Liver (tissue), 9 donors: ENCODE data around the gene IL20. TPM values are rescaled to one million over a fixed set of nuclear protein-coding genes. Genes with fewer than 3 reads are reported as not detected.

Source experiments
- DNase-seq: peaks from one replicate; pipeline ENCODE4 v3.0.0-alpha.2; 2017; ENCODE audit warnings: low spot score
- H3K27ac ChIP-seq, 2 donors: one replicate each; pipeline ENCODE4 v1.7.0; 2013; ENCODE audit warnings: inconsistent platforms in 2 of 2, low read length in 2 of 2, control low read depth in 1 of 2, low read depth in 1 of 2, mild to moderate bottlenecking in 1 of 2
- H3K27me3 ChIP-seq, 4 donors: one replicate each; pipeline versions ENCODE4 v1.6.1 to v1.7.0; 2013; ENCODE audit warnings: low read length in 3 of 4, inconsistent platforms in 1 of 4, mild to moderate bottlenecking in 1 of 4, moderate library complexity in 1 of 4; ENCODE audit not compliant: control insufficient read depth in 4 of 4, insufficient read depth in 4 of 4
- H3K36me3 ChIP-seq, 4 donors: one replicate each; pipeline versions ENCODE4 v1.6.1 to v1.7.0; 2013; ENCODE audit warnings: low read length in 3 of 4, mild to moderate bottlenecking in 3 of 4, low read depth in 1 of 4, moderate library complexity in 1 of 4; ENCODE audit not compliant: control insufficient read depth in 4 of 4, insufficient read depth in 3 of 4
- H3K4me1 ChIP-seq, 4 donors: one replicate each; pipeline versions ENCODE4 v1.6.1 to v1.7.0; 2013; ENCODE audit warnings: low read length in 3 of 4, mild to moderate bottlenecking in 3 of 4, moderate library complexity in 1 of 4; ENCODE audit not compliant: control insufficient read depth in 4 of 4, insufficient read depth in 4 of 4
- H3K4me3 ChIP-seq, 3 donors: one replicate each; pipeline versions ENCODE4 v1.6.1 to v1.7.0; 2013; ENCODE audit warnings: low read length in 3 of 3, control low read depth in 1 of 3, low read depth in 1 of 3, mild to moderate bottlenecking in 1 of 3
- H3K9ac ChIP-seq, 2 donors: one replicate each; pipeline ENCODE4 v1.7.0; 2013; ENCODE audit warnings: low read length in 2 of 2, mild to moderate bottlenecking in 2 of 2, moderate library complexity in 2 of 2, control low read depth in 1 of 2, low read depth in 1 of 2
- H3K9me3 ChIP-seq, 4 donors: one replicate each; pipeline versions ENCODE4 v1.6.1 to v1.7.0; 2013; ENCODE audit warnings: low read length in 3 of 4; ENCODE audit not compliant: control insufficient read depth in 4 of 4
- EGR1 ChIP-seq, 2 donors: IDR thresholded peaks; 2 replicates each; pipeline ENCODE4 v1.6.1; 2016 to 2018; ENCODE audit warnings: antibody characterized with exemption in 2 of 2, low read depth in 2 of 2
- FOXA1 ChIP-seq: IDR thresholded peaks from 2 replicates; pipeline ENCODE4 v1.6.1; 2016; ENCODE audit warnings: antibody characterized with exemption
- FOXA2 ChIP-seq: IDR thresholded peaks from 2 replicates; pipeline ENCODE4 v1.6.1; 2016; ENCODE audit warnings: antibody characterized with exemption
- GABPA ChIP-seq, 2 donors: IDR thresholded peaks in 1 of 2; conservative IDR thresholded peaks in 1 of 2; 2 replicates each; pipeline ENCODE4 v1.6.1; 2016; ENCODE audit warnings: antibody characterized with exemption in 2 of 2, mild to moderate bottlenecking in 1 of 2, moderate library complexity in 1 of 2
- HNF4A ChIP-seq, 2 donors: conservative IDR thresholded peaks; 2 replicates each; pipeline ENCODE4 v1.6.1; 2016; ENCODE audit warnings: antibody characterized with exemption in 2 of 2, mild to moderate bottlenecking in 2 of 2
- HNF4G ChIP-seq: IDR thresholded peaks from 2 replicates; pipeline ENCODE4 v1.6.1; 2016; ENCODE audit warnings: antibody characterized with exemption
- JUND ChIP-seq, 2 donors: IDR thresholded peaks; 2 replicates each; pipeline ENCODE4 v1.6.1; 2016; ENCODE audit warnings: antibody characterized with exemption in 2 of 2
- NR2F2 ChIP-seq: IDR thresholded peaks from 2 replicates; pipeline ENCODE4 v1.6.1; 2016; ENCODE audit warnings: antibody characterized with exemption
- SP1 ChIP-seq: IDR thresholded peaks from 2 replicates; pipeline ENCODE4 v1.6.1; 2018; ENCODE audit warnings: antibody characterized with exemption, mild to moderate bottlenecking
- TAF1 ChIP-seq: conservative IDR thresholded peaks from 2 replicates; pipeline ENCODE4 v1.6.1; 2016; ENCODE audit warnings: antibody characterized with exemption, mild to moderate bottlenecking
- YY1 ChIP-seq: IDR thresholded peaks from 2 replicates; pipeline ENCODE4 v1.6.1; 2016; ENCODE audit warnings: antibody characterized with exemption, mild to moderate bottlenecking
- WGBS: extraction: QIAGEN DNeasy Blood & Tissue Kit; methylation state at CpG from one replicate; pipeline ENCODE4 v1.1.7; 2013; 5-methylcytosine and 5-hydroxymethylcytosine counted together
- polyA plus RNA-seq, 2 donors: library from polyadenylated mRNA; stranded (reverse) in 1 of 2; unstranded in 1 of 2; fragments of 200-250 nt in 1 of 2; fragments of >200 nt in 1 of 2; fragmentation: Nextera tagmentation in 1 of 2; extraction: Ambion mirVana in 1 of 2; gene quantifications; one replicate each; pipeline versions ENCODE4 v1.2.1 to v1.2.3, GENCODE V29; 2013 to 2015
- total RNA-seq, 2 donors: library from RNA; depleted of rRNA; stranded (reverse); fragments of >200 nt; gene quantifications; one replicate each; pipeline ENCODE4 v1.2.3, GENCODE V29; 2014
- TF ChIP-seq, protein P1 (sequence below): IDR thresholded peaks from 2 replicates; pipeline ENCODE4 v1.6.1; 2016; ENCODE audit warnings: antibody characterized with exemption
- TF ChIP-seq, protein P2 (sequence below): IDR thresholded peaks from 2 replicates; pipeline ENCODE4 v1.6.1; 2016; ENCODE audit warnings: antibody characterized with exemption
- TF ChIP-seq, protein P3 (sequence below): IDR thresholded peaks from 2 replicates; pipeline ENCODE4 v1.6.1; 2016; ENCODE audit warnings: antibody characterized with exemption
- TF ChIP-seq, protein P4 (sequence below): IDR thresholded peaks from 2 replicates; pipeline ENCODE4 v1.6.1; 2016; ENCODE audit warnings: antibody characterized with exemption, mild to moderate bottlenecking
- donor health status: healthy.
- donor health status: healthy.
- donor health status: healthy.
- donor health status: healthy.
- donor health status: healthy.

IL20 gene
- total and polyA plus RNA-seq, 4 donors: 0.17 TPM; not detected in 3

DNA sequence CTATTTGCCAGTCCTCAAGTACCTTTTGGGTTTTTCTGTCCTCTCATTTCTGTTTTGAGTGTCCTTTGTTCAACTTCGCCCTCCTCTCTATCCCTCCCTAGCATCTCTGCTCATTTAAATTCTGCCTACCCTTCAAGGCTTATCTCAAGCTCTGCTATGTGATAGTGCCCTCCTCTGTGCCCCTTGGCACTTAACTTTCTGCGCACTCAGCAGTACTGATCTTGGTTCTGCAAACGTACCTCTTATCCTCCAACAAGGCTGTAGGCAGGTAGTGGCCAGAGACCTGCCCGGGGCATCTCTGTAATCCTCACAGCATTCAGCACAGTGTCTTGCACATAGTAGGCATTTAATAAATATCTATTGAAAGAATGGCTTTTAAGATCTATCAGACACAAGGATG is 5.3 kb upstream of the IL20 start:
- Histone ChIP-seq H3K9me3 (no peaks in the 10 kb centered on the region), H3K4me3 (no peak overlapping the region), H3K4me1 (peaks cover 0 to 4% (median 3%) of the 10 kb centered on the region in 4 donors), H3K27ac (no peak overlapping the region), H3K27me3 (peaks cover 0 to 3% (median 0%) of the 10 kb centered on the region in 4 donors), H3K36me3 (no peaks in the 10 kb centered on the region), H3K9ac (no peak overlapping the region)
- TF ChIP-seq, protein P1, sequence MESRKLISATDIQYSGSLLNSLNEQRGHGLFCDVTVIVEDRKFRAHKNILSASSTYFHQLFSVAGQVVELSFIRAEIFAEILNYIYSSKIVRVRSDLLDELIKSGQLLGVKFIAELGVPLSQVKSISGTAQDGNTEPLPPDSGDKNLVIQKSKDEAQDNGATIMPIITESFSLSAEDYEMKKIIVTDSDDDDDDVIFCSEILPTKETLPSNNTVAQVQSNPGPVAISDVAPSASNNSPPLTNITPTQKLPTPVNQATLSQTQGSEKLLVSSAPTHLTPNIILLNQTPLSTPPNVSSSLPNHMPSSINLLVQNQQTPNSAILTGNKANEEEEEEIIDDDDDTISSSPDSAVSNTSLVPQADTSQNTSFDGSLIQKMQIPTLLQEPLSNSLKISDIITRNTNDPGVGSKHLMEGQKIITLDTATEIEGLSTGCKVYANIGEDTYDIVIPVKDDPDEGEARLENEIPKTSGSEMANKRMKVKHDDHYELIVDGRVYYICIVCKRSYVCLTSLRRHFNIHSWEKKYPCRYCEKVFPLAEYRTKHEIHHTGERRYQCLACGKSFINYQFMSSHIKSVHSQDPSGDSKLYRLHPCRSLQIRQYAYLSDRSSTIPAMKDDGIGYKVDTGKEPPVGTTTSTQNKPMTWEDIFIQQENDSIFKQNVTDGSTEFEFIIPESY: no peak
- TF ChIP-seq TAF1: no peak
- TF ChIP-seq HNF4A (conservative IDR thresholded peaks at IDR 0.05): no peak
- no peak for TF ChIP-seq FOXA1
- TF ChIP-seq, protein P2, sequence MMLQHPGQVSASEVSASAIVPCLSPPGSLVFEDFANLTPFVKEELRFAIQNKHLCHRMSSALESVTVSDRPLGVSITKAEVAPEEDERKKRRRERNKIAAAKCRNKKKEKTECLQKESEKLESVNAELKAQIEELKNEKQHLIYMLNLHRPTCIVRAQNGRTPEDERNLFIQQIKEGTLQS: no peak
- DNase-seq: no peak
- 79% methylated on average over 4 of the region's 4 CpGs for WGBS

DNA sequence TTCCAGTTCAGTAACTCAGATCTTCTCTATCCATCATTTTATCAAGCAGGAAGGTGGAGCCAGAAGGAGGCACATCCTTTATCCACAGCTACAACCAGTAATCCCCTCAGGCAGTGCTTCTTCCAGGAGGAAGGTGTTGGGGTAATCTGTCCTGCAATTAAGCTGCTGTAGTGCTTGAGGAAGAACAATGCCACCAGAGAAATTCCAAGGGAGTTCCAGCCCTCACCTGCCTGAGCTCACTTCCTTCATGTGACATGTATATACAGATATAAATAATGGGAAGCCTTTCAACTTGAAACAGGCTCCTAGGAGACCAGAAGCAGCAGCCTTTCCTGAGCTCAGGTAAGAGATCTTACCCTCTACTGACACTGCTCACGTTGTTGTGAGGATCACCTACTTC is 2.2 kb upstream of the IL20 start:
- TF ChIP-seq NR2F2 (no peak), GABPA (IDR thresholded peaks at IDR 0.05 in 1 of 2, conservative IDR thresholded peaks at IDR 0.05 in 1 of 2) (no peak), TAF1 (no peak), FOXA2 (no peak), EGR1 (IDR thresholded peaks at IDR 0.05; ENCODE audit: low read depth in 2 of 2) (no peak), FOXA1 (no peak), YY1 (no peak)
- TF ChIP-seq, protein P3, sequence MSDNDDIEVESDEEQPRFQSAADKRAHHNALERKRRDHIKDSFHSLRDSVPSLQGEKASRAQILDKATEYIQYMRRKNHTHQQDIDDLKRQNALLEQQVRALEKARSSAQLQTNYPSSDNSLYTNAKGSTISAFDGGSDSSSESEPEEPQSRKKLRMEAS: no peak
- TF ChIP-seq, protein P2: no peak
- H3K4me1 ChIP-seq: peaks cover 0 to 8% (median 4%) of the 10 kb centered on the region in 4 donors
- no peak for DNase-seq
- no peak overlapping the region for H3K4me3 ChIP-seq
- H3K36me3 ChIP-seq: no peaks in the 10 kb centered on the region
- no peak overlapping the region for H3K9ac ChIP-seq
- H3K27ac ChIP-seq: no peak overlapping the region
- no peaks in the 10 kb centered on the region for H3K9me3 ChIP-seq
- WGBS: 47% methylated on average over 1 of the region's 1 CpG
- peaks cover 0 to 3% (median 0%) of the 10 kb centered on the region in 4 donors for H3K27me3 ChIP-seq

DNA sequence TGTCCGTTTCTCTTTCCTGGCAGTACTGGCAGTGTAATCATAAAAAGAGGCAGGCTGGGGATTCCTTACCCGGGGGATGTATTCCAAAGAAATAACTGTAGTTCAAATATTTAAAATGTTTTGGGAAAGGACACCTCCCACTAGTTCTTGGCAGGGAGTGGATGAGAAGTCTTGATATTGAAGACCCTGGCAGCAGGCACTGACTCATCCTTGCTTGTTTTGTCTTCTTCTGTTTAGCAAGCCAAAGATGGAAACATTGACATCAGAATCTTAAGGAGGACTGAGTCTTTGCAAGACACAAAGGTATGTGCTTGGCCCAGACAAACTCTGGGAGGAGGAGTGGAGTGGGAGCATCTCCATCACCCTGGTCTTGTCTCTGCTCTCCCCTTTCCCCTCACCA is 639 bp downstream of the IL20 start:
- no peak overlapping the region for H3K27ac ChIP-seq
- no peak overlapping the region for H3K9ac ChIP-seq
- H3K36me3 ChIP-seq: no peaks in the 10 kb centered on the region
- H3K27me3 ChIP-seq: no peaks in the 10 kb centered on the region
- no peak overlapping the region for H3K4me3 ChIP-seq
- H3K9me3 ChIP-seq: no peaks in the 10 kb centered on the region
- WGBS: 79% methylated on average over 2 of the region's 2 CpGs
- no peak for DNase-seq
- peaks cover 0 to 8% (median 3%) of the 10 kb centered on the region in 4 donors for H3K4me1 ChIP-seq
- TF ChIP-seq, protein P4, sequence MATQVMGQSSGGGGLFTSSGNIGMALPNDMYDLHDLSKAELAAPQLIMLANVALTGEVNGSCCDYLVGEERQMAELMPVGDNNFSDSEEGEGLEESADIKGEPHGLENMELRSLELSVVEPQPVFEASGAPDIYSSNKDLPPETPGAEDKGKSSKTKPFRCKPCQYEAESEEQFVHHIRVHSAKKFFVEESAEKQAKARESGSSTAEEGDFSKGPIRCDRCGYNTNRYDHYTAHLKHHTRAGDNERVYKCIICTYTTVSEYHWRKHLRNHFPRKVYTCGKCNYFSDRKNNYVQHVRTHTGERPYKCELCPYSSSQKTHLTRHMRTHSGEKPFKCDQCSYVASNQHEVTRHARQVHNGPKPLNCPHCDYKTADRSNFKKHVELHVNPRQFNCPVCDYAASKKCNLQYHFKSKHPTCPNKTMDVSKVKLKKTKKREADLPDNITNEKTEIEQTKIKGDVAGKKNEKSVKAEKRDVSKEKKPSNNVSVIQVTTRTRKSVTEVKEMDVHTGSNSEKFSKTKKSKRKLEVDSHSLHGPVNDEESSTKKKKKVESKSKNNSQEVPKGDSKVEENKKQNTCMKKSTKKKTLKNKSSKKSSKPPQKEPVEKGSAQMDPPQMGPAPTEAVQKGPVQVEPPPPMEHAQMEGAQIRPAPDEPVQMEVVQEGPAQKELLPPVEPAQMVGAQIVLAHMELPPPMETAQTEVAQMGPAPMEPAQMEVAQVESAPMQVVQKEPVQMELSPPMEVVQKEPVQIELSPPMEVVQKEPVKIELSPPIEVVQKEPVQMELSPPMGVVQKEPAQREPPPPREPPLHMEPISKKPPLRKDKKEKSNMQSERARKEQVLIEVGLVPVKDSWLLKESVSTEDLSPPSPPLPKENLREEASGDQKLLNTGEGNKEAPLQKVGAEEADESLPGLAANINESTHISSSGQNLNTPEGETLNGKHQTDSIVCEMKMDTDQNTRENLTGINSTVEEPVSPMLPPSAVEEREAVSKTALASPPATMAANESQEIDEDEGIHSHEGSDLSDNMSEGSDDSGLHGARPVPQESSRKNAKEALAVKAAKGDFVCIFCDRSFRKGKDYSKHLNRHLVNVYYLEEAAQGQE: no peak
- TF ChIP-seq HNF4G (no peak), HNF4A (conservative IDR thresholded peaks at IDR 0.05) (no peak), FOXA2 (no peak), EGR1 (IDR thresholded peaks at IDR 0.05; ENCODE audit: low read depth in 2 of 2) (no peak), JUND (IDR thresholded peaks at IDR 0.05) (no peak), YY1 (no peak), FOXA1 (no peak), SP1 (no peak), NR2F2 (no peak), TAF1 (no peak)
- TF ChIP-seq, protein P2: no peak
- TF ChIP-seq, protein P3: no peak
- TF ChIP-seq, protein P1: no peak
